Measurements from ENCODE around the gene HS3ST3B1. TPM values are rescaled to one million over a fixed set of nuclear protein-coding genes. Genes with fewer than 3 reads are reported as not detected.

HS3ST3B1 gene
- total RNA-seq, 1 experiment from 2014 or later = 22.3 TPM

GRCh38 chr17:14381606-14382005 lies 80.7 kb downstream of the HS3ST3B1 start (continued):
- no peak for TF ChIP-seq ARID4B (CRISPR knock-in tag; IDR thresholded peaks at IDR 0.05; ENCODE audit: borderline replicate concordance)
- TF ChIP-seq IRF2 (CRISPR knock-in tag; IDR thresholded peaks at IDR 0.05; ENCODE audit: borderline replicate concordance, low read depth) = no peak
- no peak for TF ChIP-seq AFF4 (CRISPR knock-in tag; IDR thresholded peaks at IDR 0.05; ENCODE audit: borderline replicate concordance)
- TF ChIP-seq ZNF121 (CRISPR knock-in tag; IDR thresholded peaks at IDR 0.05) = no peak
- no peak for TF ChIP-seq ATF3 (CRISPR knock-in tag; conservative IDR thresholded peaks at IDR 0.05)
- TF ChIP-seq KAT7 (CRISPR knock-in tag; IDR thresholded peaks at IDR 0.05; ENCODE audit: borderline replicate concordance) = no peak
- TF ChIP-seq GRHL2 (CRISPR knock-in tag; IDR thresholded peaks at IDR 0.05; ENCODE audit: insufficient replicate concordance, severe bottlenecking) = no peak
- no peak for TF ChIP-seq TCF7 (CRISPR knock-in tag; IDR thresholded peaks at IDR 0.05; ENCODE audit: low read depth)

- peaks cover 4% of the 10 kb centered on the region; the same call in 1 of the 2 replicates for H3K9me3 Mint-ChIP-seq
- ATAC-seq (no peak), DNase-seq (ENCODE audit: low spot score) (no peak)
- POLR2A ChIA-PET = no interaction called here
- H3K27ac Mint-ChIP-seq = no peak overlapping the region
- CTCF ChIA-PET = no interaction called here
- H3K36me3 Mint-ChIP-seq = no peaks in the 10 kb centered on the region
- no peak overlapping the region for H3K4me3 Mint-ChIP-seq
- peaks cover 15% of the 10 kb centered on the region for H3K4me1 Mint-ChIP-seq
- no peaks in the 10 kb centered on the region; the same call in 1 of the 2 replicates for H3K27me3 Mint-ChIP-seq (ENCODE audit: low read depth)
- TF ChIP-seq MYBL2 (CRISPR knock-in tag; IDR thresholded peaks at IDR 0.05) = no peak
- no peak for TF ChIP-seq SMAD4 (CRISPR knock-in tag; IDR thresholded peaks at IDR 0.05)
- no peak for TF ChIP-seq GTF2I (CRISPR knock-in tag; conservative IDR thresholded peaks at IDR 0.05)
- no peak for TF ChIP-seq TP53 (CRISPR knock-in tag; IDR thresholded peaks at IDR 0.05)
- TF ChIP-seq ZNF671 (CRISPR knock-in tag; IDR thresholded peaks at IDR 0.05) = no peak
- TF ChIP-seq IRF1 (CRISPR knock-in tag; IDR thresholded peaks at IDR 0.05) = no peak
- no peak for TF ChIP-seq ARID4B (CRISPR knock-in tag; IDR thresholded peaks at IDR 0.05; ENCODE audit: borderline replicate concordance)
- no peak for TF ChIP-seq ZSCAN18 (CRISPR knock-in tag; IDR thresholded peaks at IDR 0.05)
- TF ChIP-seq PRDM15 (CRISPR knock-in tag; IDR thresholded peaks at IDR 0.05) = no peak
Measured at GRCh38 chr17:14387036-14387435, 86.2 kb downstream of the HS3ST3B1 start.

All from WTC11 (cell line).